GM19240 (cell line): ENCODE results near the gene SPSB3.

Experiments
- DNase-seq: peaks from one replicate; pipeline ENCODE4 v3.0.0; 2011; ENCODE audit warnings: low spot score; ENCODE audit not compliant: insufficient read length

The SPSB3 gene

DNA sequence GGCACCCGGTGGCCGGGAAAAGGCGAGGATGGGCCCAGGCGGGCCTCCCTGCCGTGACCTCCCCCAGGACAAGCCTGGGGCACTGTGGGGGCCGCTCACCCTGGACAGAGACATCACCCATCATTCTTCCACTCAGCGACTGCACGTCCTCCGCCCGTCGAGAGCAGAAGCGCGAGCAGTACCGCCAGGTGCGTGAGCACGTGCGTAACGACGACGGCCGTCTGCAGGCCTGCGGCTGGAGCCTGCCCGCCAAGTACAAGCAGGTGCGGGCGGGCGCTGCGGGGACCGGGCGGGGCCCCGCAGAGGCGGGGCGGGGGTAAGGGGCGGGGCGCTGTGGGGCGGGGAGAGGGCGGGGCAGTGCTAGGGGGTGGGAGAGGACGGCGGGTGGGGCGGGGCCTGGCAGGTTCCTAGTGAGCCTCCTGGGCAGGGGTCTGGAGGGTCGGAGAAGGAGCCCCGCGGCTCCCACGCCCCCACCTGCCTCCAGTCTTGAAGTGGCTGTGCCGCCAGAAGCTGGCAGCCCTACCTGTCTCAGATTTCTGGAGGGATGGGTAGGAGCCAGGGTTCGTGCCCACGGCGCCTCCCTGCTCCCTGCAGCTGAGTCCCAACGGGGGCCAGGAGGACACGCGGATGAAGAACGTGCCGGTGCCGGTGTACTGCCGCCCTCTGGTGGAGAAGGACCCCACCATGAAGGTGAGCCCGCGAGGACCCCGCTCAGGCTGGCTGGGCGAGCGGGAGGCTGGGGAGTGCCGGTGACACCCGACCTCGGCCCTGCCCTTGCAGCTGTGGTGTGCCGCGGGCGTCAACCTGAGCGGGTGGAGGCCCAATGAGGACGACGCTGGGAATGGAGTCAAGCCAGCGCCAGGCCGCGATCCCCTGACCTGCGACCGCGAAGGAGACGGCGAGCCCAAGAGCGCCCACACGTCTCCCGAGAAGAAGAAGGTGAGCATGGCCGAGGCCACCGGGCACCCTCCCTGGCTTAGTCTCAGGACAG is 18.6 kb downstream of the SPSB3 start:
- no peak for DNase-seq

- DNase-seq, result no peak
These were observed 19.4 kb downstream of the SPSB3 start for GRCh38 chr16:1762879-1763520.

GRCh38 chr16:1762196-1762878 is 20.0 kb downstream of the SPSB3 start:
- DNase-seq, result no peak

GRCh38 chr16:1761751-1762150 is 20.6 kb downstream of the SPSB3 start:
- DNase-seq, result no peak

- DNase-seq, result no peak
These were observed 21.5 kb downstream of the SPSB3 start for GRCh38 chr16:1760911-1761310.

DNA sequence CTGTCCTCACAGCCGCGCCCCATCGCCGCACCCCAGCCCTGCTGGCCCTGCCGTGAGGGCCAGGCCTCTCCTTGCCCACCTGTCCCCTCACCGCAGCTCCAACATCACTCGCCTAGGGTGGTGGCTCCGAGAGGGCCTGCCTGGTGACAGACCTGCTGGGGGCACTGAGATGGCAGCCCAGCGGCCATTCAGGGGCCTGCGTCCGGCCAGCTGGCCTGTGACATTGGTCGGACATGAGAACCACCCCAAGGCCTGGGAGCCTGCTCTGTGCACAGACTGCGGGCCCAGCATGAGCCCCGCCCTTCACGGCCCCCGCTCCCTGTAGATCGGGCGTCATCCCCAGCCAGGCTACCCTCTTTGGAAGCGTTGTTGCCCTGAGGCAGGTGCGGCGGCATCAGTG is 22.9 kb downstream of the SPSB3 start:
- no peak for DNase-seq

DNA sequence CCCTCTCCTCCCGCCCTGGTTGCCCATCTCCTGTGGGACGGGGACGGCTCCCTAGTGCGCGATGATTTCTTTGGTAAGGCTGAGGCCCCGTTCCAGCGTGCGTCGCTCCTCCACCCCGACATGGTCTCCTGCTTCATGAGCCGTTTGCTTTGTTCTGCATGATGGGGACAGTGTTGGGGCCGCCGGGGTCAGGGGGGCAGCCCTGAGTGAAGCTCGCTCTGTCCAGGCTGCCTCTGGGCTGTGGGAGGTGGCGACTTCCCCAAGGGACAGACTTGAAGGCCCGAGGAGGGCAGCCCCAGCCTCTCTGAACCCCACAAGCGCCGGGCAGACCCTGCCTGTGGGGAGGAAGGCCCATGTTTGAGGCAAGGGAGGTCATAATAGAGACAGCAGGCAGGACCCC is 23.4 kb downstream of the SPSB3 start:
- DNase-seq, result no peak

- DNase-seq, result no peak
These were observed 24.5 kb downstream of the SPSB3 start for GRCh38 chr16:1757714-1758461.

DNA sequence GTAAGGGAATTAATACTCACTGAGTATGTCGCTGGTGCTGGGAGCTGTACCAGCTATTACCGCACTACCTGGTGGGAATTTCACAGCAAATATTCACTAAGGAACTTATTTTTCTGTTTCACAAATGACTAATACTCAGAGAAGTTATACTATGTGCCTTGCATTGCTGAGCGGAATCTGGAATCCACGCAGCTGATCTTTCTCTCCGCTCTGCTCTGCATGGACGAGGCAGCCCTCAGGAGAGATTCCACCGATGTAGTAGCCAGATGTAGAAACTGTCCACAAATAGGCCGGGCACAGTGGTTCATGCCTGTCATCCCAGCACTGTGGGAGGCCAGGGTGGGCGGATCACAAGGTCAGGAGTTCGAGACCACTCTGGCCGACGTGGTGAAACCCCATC is 28.2 kb downstream of the SPSB3 start:
- no peak for DNase-seq

GRCh38 chr16:1752853-1753252 is 29.5 kb downstream of the SPSB3 start:
- no peak for DNase-seq

DNA sequence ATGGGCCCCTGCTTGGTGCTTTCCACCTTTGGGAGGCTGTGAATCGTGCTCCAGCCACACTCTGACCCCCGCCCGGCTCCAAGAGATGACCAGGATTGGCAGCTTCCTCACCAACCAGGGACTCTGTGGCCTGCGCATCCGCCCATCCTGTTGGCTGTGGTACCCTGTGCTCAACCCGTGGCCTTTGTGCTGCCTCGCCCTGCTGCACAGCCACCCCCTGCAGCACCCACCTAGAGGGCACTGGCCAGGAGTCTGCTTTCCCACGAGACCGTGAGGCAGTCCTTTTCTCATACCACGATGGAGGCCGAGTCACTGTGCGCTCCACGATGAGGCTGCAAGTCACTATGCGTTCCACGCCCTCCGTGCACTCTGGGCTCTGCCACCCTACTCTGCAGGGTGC is 30.4 kb downstream of the SPSB3 start:
- no peak for DNase-seq

- DNase-seq, result no peak
These were observed 32.9 kb downstream of the SPSB3 start for GRCh38 chr16:1749152-1750117.

DNA sequence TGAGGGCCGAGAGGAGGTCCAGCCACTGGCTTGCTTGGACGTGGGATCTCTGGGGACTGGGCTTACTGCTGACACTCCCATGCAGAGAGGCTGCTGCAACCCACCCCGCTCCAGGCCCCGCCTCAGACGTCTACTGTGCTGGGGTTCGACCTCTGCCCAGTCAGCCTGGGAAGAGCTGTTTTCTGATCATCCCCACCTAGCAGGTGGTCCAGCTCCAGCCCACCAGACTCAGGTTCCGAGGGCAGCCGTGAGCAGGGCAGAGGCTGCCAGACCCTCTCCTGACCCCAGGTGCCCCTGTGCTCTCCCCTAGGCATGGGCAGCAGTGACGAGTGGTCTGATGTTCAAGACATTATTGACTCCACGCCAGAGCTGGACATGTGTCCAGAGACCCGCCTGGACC is 34.4 kb downstream of the SPSB3 start:
- no peak for DNase-seq

- DNase-seq, result no peak
These were observed 35.6 kb downstream of the SPSB3 start for GRCh38 chr16:1746693-1747195.

DNA sequence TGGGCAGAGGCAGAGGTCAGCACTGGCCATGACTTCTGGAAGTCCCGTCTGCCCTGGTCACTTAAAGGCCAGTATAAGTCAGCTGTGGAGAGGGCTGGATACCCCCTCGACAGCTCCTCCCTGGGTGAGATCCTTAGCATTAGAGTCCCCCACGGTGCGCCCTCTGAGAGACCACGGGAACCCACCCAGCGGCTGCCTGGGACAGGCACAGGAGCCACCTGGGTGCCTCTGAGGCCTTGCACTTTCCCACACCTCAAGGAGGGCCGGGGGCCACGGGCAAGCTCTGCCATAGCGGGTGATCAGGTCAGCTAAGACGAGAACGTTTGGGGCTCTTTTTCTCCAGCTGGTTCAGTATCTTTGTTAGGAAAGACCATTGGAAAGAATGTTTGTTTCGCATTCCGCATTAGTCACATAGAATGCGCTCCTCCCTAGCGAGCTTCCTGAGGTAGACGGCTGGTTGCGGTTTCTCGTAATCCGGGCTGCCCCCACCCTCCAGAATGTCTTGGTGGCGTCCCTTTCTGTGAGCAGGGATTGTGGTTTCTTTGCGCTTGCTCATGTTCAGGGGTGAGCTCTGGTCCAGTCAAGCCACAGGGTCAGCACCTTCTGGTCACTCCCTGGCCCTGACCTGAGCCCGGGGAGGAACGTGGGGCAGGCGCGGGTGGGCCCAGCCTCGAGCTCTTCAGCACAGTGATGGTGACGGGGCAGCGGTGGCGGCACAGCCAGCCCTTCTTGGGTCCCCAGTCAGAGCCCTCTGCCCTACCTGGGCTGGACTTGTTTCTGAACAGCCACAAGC is 36.3 kb downstream of the SPSB3 start:
- no peak for DNase-seq

DNA sequence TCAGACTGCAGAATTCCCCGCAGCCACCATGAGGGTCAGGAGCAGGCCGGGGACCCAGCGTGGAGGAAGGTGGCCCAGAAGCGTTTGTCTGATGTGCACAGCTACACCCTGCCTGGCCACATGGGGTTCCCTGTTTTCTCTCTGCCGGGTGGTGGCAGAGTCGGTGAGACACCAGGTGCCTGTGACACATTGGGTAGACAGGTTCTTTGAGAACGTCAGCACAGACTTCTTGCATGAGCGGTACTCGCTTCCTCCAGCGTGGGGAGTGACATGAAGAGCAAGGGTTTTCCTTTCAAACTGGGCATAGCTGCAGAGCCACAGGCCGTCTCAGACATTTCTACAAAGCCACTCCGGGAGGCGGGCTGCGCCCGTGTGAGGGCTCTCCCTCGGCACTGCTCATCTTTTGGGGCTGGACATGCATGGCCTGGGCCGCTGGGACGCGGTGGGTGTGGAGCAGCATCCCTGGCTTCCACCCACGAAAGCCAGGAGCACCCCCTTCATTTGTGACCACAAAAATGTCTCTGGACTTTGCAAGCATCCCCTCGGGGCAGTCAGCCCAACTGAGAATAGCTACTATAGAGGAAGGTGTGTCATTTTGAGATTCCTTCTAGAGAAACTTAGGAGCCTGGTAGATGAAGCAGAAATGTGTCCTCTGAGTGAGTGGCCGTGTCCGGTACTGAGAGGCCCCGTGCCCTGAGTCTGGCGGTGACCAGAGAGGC is 37.0 kb downstream of the SPSB3 start:
- no peak for DNase-seq

- no peak for DNase-seq
These were observed 38.0 kb downstream of the SPSB3 start for GRCh38 chr16:1744338-1744840.
